SK-N-SH (cell line): Measurements from ENCODE around the gene MNX1.

Experiments used
- CTCF ChIP-seq: fragments of 200-600 bp; sonication (generic); IDR thresholded peaks from 2 replicates; pipeline ENCODE4 v1.6.1; 2017; ENCODE audit warnings: antibody characterized with exemption, mild to moderate bottlenecking, moderate library complexity
- EP300 ChIP-seq, 2 experiments: IDR thresholded peaks; 2 replicates each; pipeline versions ENCODE4 v1.4.0 to v1.6.1; 2012; ENCODE audit warnings: borderline replicate concordance in 1 of 2, low read depth in 1 of 2, low read length in 1 of 2
- FOXJ3 ChIP-seq: sonication (generic); formaldehyde crosslinking; IDR thresholded peaks from 2 replicates; pipeline ENCODE4 v1.5.1; 2020; ENCODE audit warnings: mild to moderate bottlenecking, missing genetic modification reagents
- JUND ChIP-seq: IDR thresholded peaks from 2 replicates; pipeline ENCODE4 v1.4.0; 2012
- RAD21 ChIP-seq: IDR thresholded peaks from 2 replicates; pipeline ENCODE4 v1.6.1; 2012; ENCODE audit warnings: mild to moderate bottlenecking, low read length
- RFX5 ChIP-seq: IDR thresholded peaks from 2 replicates; pipeline ENCODE4 v1.6.1; 2012; ENCODE audit warnings: mild to moderate bottlenecking, improper control_type of control experiment, low read length
- TEAD4 ChIP-seq: IDR thresholded peaks from 2 replicates; pipeline ENCODE4 v1.4.0; 2012; ENCODE audit warnings: mild to moderate bottlenecking, borderline replicate concordance; ENCODE audit not compliant: insufficient read depth
- TF ChIP-seq, protein P1 (sequence below): fragments of 150-350 bp; IDR thresholded peaks from 2 replicates; pipeline ENCODE4 v1.6.1; 2016; ENCODE audit warnings: mild to moderate bottlenecking, low read depth, low read length

GRCh38 chr7:156989766-156990535 is 20.5 kb downstream of the MNX1 start:
- TF ChIP-seq TEAD4: no peak
- no peak for TF ChIP-seq JUND
- TF ChIP-seq FOXJ3 (CRISPR knock-in tag): no peak
- no peak for TF ChIP-seq RFX5
- TF ChIP-seq, protein P1, sequence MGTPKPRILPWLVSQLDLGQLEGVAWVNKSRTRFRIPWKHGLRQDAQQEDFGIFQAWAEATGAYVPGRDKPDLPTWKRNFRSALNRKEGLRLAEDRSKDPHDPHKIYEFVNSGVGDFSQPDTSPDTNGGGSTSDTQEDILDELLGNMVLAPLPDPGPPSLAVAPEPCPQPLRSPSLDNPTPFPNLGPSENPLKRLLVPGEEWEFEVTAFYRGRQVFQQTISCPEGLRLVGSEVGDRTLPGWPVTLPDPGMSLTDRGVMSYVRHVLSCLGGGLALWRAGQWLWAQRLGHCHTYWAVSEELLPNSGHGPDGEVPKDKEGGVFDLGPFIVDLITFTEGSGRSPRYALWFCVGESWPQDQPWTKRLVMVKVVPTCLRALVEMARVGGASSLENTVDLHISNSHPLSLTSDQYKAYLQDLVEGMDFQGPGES: no peak
- no peak for TF ChIP-seq RAD21
- no peak for TF ChIP-seq EP300 (IDR thresholded peaks at IDR 0.05; ENCODE audit: borderline replicate concordance in 1 of 2, low read depth in 1 of 2, low read length in 1 of 2)
- TF ChIP-seq CTCF: no peak
